Caco-2 (cell line): ENCODE results near the gene PLPP1. TPM values are rescaled to one million over a fixed set of nuclear protein-coding genes. Genes with fewer than 3 reads are reported as not detected.

Source experiments
- BruUV-seq: library from RNA; stranded (reverse); fragments of 400-500 nt; replicated peaks from 2 replicates; lab custom pipeline; 2021; lab: Mats Ljungman, UMichigan
- CTCF ChIA-PET: fragments of 300-600 bp; sonication (Branson Sonifier 250); formaldehyde crosslinking; loops from one replicate; lab custom pipeline; 2022; ENCODE audit warnings: antibody characterized with exemption; lab: Charles Lee
- POLR2A ChIA-PET: fragments of 300-600 bp; sonication (Branson Sonifier 250); formaldehyde crosslinking; loops from one replicate; lab custom pipeline; 2022; ENCODE audit warnings: antibody characterized with exemption; lab: Charles Lee
- DNase-seq, 2 experiments: peaks; one replicate each; pipeline versions ENCODE4 v3.0.0 to v3.0.0-alpha.2; 2020 to 2022
- H3K27me3 ChIP-seq: replicated peaks from 2 replicates; pipeline ENCODE4 v1.6.0; 2011; ENCODE audit warnings: low read length; ENCODE audit not compliant: control insufficient read depth, insufficient read depth
- H3K36me3 ChIP-seq: 2 replicates; pipeline ENCODE4 v1.5.1; 2011; ENCODE audit warnings: low read length; ENCODE audit not compliant: control insufficient read depth, insufficient read depth
- H3K4me1 ChIP-seq: fragments of 250-450 bp; sonication (Bioruptor Pico); 2 replicates; pipeline ENCODE4 v1.5.1; 2020; ENCODE audit warnings: mild to moderate bottlenecking
- H3K4me3 ChIP-seq: 2 replicates; pipeline ENCODE4 v1.5.1; 2011; ENCODE audit warnings: low read depth, mild to moderate bottlenecking, control low read depth, low read length
- H3K9me3 ChIP-seq: fragments of 250-450 bp; sonication (Bioruptor Pico); 2 replicates; pipeline ENCODE4 v1.5.1; 2020; ENCODE audit warnings: mild to moderate bottlenecking, moderate library complexity
- H3K27ac Mint-ChIP-seq: one replicate; pipeline ENCODE4 v1.8.0; 2022; ENCODE audit warnings: mixed read lengths; ENCODE audit not compliant: unreplicated experiment
- H3K27me3 Mint-ChIP-seq: one replicate; pipeline ENCODE4 v1.8.0; 2022; ENCODE audit warnings: mixed read lengths; ENCODE audit not compliant: insufficient read depth, unreplicated experiment
- H3K36me3 Mint-ChIP-seq: one replicate; pipeline ENCODE4 v1.8.0; 2022; ENCODE audit warnings: mild to moderate bottlenecking, mixed read lengths; ENCODE audit not compliant: insufficient read depth, unreplicated experiment
- H3K4me1 Mint-ChIP-seq: one replicate; pipeline ENCODE4 v1.8.0; 2022; ENCODE audit warnings: low read depth, mixed read lengths; ENCODE audit not compliant: unreplicated experiment
- H3K4me3 Mint-ChIP-seq: one replicate; pipeline ENCODE4 v1.8.0; 2022; ENCODE audit warnings: mild to moderate bottlenecking, moderate library complexity, mixed read lengths; ENCODE audit not compliant: unreplicated experiment
- H3K9me3 Mint-ChIP-seq: one replicate; pipeline ENCODE4 v1.8.0; 2022; ENCODE audit warnings: mixed read lengths; ENCODE audit not compliant: unreplicated experiment
- CTCF ChIP-seq, 2 experiments: fragments of 200-600 bp in 1 of 2; IDR thresholded peaks; 1 replicate in 1 of 2; 2 replicates in 1 of 2; pipeline versions ENCODE4 v1.5.1 to v1.8.0; 2011 to 2022; ENCODE audit warnings: antibody characterized with exemption in 1 of 2, control low read depth in 1 of 2, inconsistent platforms in 1 of 2, low read depth in 1 of 2, low read length in 1 of 2, mild to moderate bottlenecking in 1 of 2, moderate library complexity in 1 of 2; ENCODE audit not compliant: insufficient read depth in 1 of 2, severe bottlenecking in 1 of 2, unreplicated experiment in 1 of 2
- intact Hi-C: fragments of 100-400 bp; cut with micrococcal nuclease; formaldehyde crosslinking; loops from one replicate; pipeline ENCODE4 v1.10.0; 2022; ENCODE audit not compliant: unreplicated experiment
- total RNA-seq: library from RNA; stranded (reverse); gene quantifications from 2 replicates; pipeline ENCODE4 v1.2.3, GENCODE V29; 2022

PLPP1 gene
- total RNA-seq, 1 experiment from 2014 or later, result 49.4 TPM

GRCh38 chr5:55454282-55454681 lies 80.5 kb downstream of the PLPP1 start:
- no peaks in the 10 kb centered on the region; the same call in 1 of the 2 replicates for H3K36me3 ChIP-seq
- CTCF ChIA-PET, result no interaction called here
- Mint-ChIP-seq H3K27me3 (no peaks in the 10 kb centered on the region), H3K4me1 (no peaks in the 10 kb centered on the region), H3K27ac (no peak overlapping the region), H3K9me3 (no peaks in the 10 kb centered on the region), H3K4me3 (no peak overlapping the region), H3K36me3 (peaks cover 17% of the 10 kb centered on the region)
- H3K4me1 ChIP-seq, result no peaks in the 10 kb centered on the region
- POLR2A ChIA-PET, result no interaction called here
- H3K9me3 ChIP-seq, result no peaks in the 10 kb centered on the region
- no peaks in the 10 kb centered on the region for H3K27me3 ChIP-seq
- no TSS peak for BruUV-seq
- intact Hi-C loops, result no loop called here
- TF ChIP-seq CTCF (IDR thresholded peaks at IDR 0.05; ENCODE audit: insufficient read depth in 1 of 2, low read depth in 1 of 2, low read length in 1 of 2, severe bottlenecking in 1 of 2, unreplicated experiment in 1 of 2), result no peak
- DNase-seq, result no peak
- no peak overlapping the region for H3K4me3 ChIP-seq

GRCh38 chr5:55453211-55453610 lies 81.6 kb downstream of the PLPP1 start:
- Histone ChIP-seq H3K9me3 (no peaks in the 10 kb centered on the region), H3K27me3 (no peaks in the 10 kb centered on the region), H3K4me3 (no peak overlapping the region), H3K36me3 (no peaks in the 10 kb centered on the region), H3K4me1 (no peaks in the 10 kb centered on the region)
- H3K4me1 Mint-ChIP-seq, result no peaks in the 10 kb centered on the region
- DNase-seq, result no peak
- H3K27ac Mint-ChIP-seq, result no peak overlapping the region
- POLR2A ChIA-PET, result no interaction called here
- intact Hi-C loops, result no loop called here
- no peaks in the 10 kb centered on the region for H3K27me3 Mint-ChIP-seq
- CTCF ChIA-PET, result no interaction called here
- no peaks in the 10 kb centered on the region for H3K9me3 Mint-ChIP-seq
- H3K4me3 Mint-ChIP-seq, result no peak overlapping the region
- TF ChIP-seq CTCF (IDR thresholded peaks at IDR 0.05; ENCODE audit: insufficient read depth in 1 of 2, low read depth in 1 of 2, low read length in 1 of 2, severe bottlenecking in 1 of 2, unreplicated experiment in 1 of 2), result no peak
- no TSS peak for BruUV-seq
- peaks cover 17% of the 10 kb centered on the region for H3K36me3 Mint-ChIP-seq

DNA sequence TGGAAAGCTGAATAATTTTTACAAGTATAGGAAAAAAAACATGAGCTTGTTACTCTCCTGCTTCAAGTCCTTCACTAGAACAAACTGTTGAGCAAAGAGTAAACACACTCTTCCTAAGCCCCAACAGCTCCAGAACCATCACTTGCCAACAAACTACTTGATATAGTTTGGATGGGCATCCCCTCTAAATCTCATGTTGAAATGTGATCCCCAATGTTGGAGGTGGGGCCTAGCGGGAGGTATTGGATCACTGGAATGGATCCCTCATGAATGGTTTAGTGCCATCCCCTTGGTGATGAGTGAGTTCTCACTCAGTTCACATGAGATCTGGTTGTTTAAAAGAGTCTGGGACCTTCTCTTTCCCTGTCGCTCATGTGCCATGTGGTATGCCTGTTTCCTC lies 82.8 kb downstream of the PLPP1 start:
- POLR2A ChIA-PET, result no interaction called here
- DNase-seq, result no peak
- H3K27me3 Mint-ChIP-seq, result no peaks in the 10 kb centered on the region
- H3K4me1 ChIP-seq, result no peaks in the 10 kb centered on the region
- intact Hi-C loops, result no loop called here
- H3K27me3 ChIP-seq, result no peaks in the 10 kb centered on the region
- no TSS peak for BruUV-seq
- no peak overlapping the region for H3K27ac Mint-ChIP-seq
- no peak overlapping the region for H3K4me3 Mint-ChIP-seq
- CTCF ChIA-PET, result interaction anchor here (0.7 to 0.8 kb wide), 2 partner anchors 145 to 240 kb away, joined by 3 read pairs; partner anchors contain the start of gene DHX29
- H3K9me3 ChIP-seq, result no peaks in the 10 kb centered on the region
- no peaks in the 10 kb centered on the region for H3K9me3 Mint-ChIP-seq
- no peaks in the 10 kb centered on the region for H3K4me1 Mint-ChIP-seq
- no peak overlapping the region for H3K4me3 ChIP-seq
- no peaks in the 10 kb centered on the region for H3K36me3 ChIP-seq
- peaks cover 17% of the 10 kb centered on the region for H3K36me3 Mint-ChIP-seq
- TF ChIP-seq CTCF (IDR thresholded peaks at IDR 0.05; ENCODE audit: insufficient read depth in 1 of 2, low read depth in 1 of 2, low read length in 1 of 2, severe bottlenecking in 1 of 2, unreplicated experiment in 1 of 2), result no peak
